Karpas-422 (cell line): ENCODE measurements around the gene FCN2. TPM values are rescaled to one million over a fixed set of nuclear protein-coding genes. Genes with fewer than 3 reads are reported as not detected.

ENCODE experiments used
- DNase-seq: peaks from one replicate; pipeline ENCODE4 v3.0.0-alpha.2; 2015
- H2AFZ ChIP-seq: fragments of 200-600 bp; sonication (generic); 2 replicates; pipeline ENCODE4 v1.6.1; 2014; ENCODE audit warnings: antibody characterized with exemption, low read length, mixed read lengths
- H3K27ac ChIP-seq: fragments of 200-600 bp; sonication (generic); 2 replicates; pipeline ENCODE4 v1.5.1; 2014; ENCODE audit warnings: mild to moderate bottlenecking, low read length, moderate library complexity
- H3K27me3 ChIP-seq: fragments of 200-600 bp; sonication (generic); 2 replicates; pipeline ENCODE4 v1.6.1; 2014; ENCODE audit warnings: low read length, mixed read lengths
- H3K36me3 ChIP-seq: fragments of 200-600 bp; sonication (generic); 2 replicates; pipeline ENCODE4 v1.6.1; 2014; ENCODE audit warnings: low read length, mixed read lengths; ENCODE audit not compliant: insufficient read depth
- H3K4me1 ChIP-seq: fragments of 200-600 bp; sonication (generic); 2 replicates; pipeline ENCODE4 v1.6.1; 2014; ENCODE audit warnings: mild to moderate bottlenecking, low read length, mixed read lengths
- H3K4me2 ChIP-seq: fragments of 200-600 bp; sonication (generic); 2 replicates; pipeline ENCODE4 v1.6.1; 2014; ENCODE audit warnings: low read length, low read depth, mild to moderate bottlenecking; ENCODE audit not compliant: poor library complexity, severe bottlenecking
- H3K4me3 ChIP-seq: fragments of 200-600 bp; sonication (generic); 2 replicates; pipeline ENCODE4 v1.5.1; 2014; ENCODE audit warnings: mild to moderate bottlenecking, antibody characterized with exemption, low read length, mixed read lengths
- H3K79me2 ChIP-seq: fragments of 200-600 bp; sonication (generic); 2 replicates; pipeline ENCODE4 v1.6.1; 2014; ENCODE audit warnings: mild to moderate bottlenecking, low read length, mixed read lengths
- H3K9ac ChIP-seq: fragments of 200-600 bp; sonication (generic); 2 replicates; pipeline ENCODE4 v1.6.0; 2014; ENCODE audit warnings: low read length
- H3K9me2 ChIP-seq: fragments of 200-600 bp; sonication (generic), shearing (Covaris generic); replicated peaks from 2 replicates; pipeline ENCODE4 v1.6.0; 2014; ENCODE audit warnings: mild to moderate bottlenecking, low read length, moderate library complexity; ENCODE audit not compliant: insufficient read depth
- H3K9me3 ChIP-seq: fragments of 300-700, 200-600 bp; sonication (generic); 2 replicates; pipeline ENCODE4 v1.6.1; 2014; ENCODE audit warnings: low read length, mixed read lengths
- H4K20me1 ChIP-seq: fragments of 200-600 bp; sonication (generic); 2 replicates; pipeline ENCODE4 v1.6.1; 2014; ENCODE audit warnings: mild to moderate bottlenecking, antibody characterized with exemption, low read length, low read depth; ENCODE audit not compliant: insufficient read depth
- total RNA-seq: library from RNA; depleted of rRNA; stranded (reverse); fragments of >200 nt; shearing (Covaris generic); gene quantifications from 2 replicates; pipeline ENCODE4 v1.2.3, GENCODE V29; 2014; ENCODE audit warnings: low replicate concordance

FCN2 gene
- total RNA-seq, 1 experiment from 2014 or later: not detected

- no peaks in the 10 kb centered on the region for H3K36me3 ChIP-seq
- no peaks in the 10 kb centered on the region for H4K20me1 ChIP-seq
- no peak overlapping the region for H3K9ac ChIP-seq
- no peak for DNase-seq
- H3K79me2 ChIP-seq: no peaks in the 10 kb centered on the region
- no peak overlapping the region for H2AFZ ChIP-seq
- no peaks in the 10 kb centered on the region for H3K9me2 ChIP-seq
- H3K27ac ChIP-seq: no peak overlapping the region
- peaks cover 7% of the 10 kb centered on the region for H3K4me1 ChIP-seq
- H3K4me3 ChIP-seq: no peak overlapping the region
- H3K4me2 ChIP-seq: no peak overlapping the region
- no peaks in the 10 kb centered on the region for H3K9me3 ChIP-seq
- H3K27me3 ChIP-seq: no peaks in the 10 kb centered on the region
Observed at GRCh38 chr9:134869554-134870300, 10.9 kb upstream of the FCN2 start.

- no peak for DNase-seq
- H4K20me1 ChIP-seq: no peaks in the 10 kb centered on the region
- no peak overlapping the region for H3K4me3 ChIP-seq
- H3K9me3 ChIP-seq: no peaks in the 10 kb centered on the region
- H3K79me2 ChIP-seq: no peaks in the 10 kb centered on the region
- H3K27ac ChIP-seq: no peak overlapping the region
- peaks cover 7% of the 10 kb centered on the region for H3K4me1 ChIP-seq
- H3K9me2 ChIP-seq: no peaks in the 10 kb centered on the region; the same call in 1 of the 2 replicates
- no peak overlapping the region for H3K9ac ChIP-seq
- H2AFZ ChIP-seq: no peak overlapping the region
- no peaks in the 10 kb centered on the region for H3K27me3 ChIP-seq
- H3K36me3 ChIP-seq: no peaks in the 10 kb centered on the region
- H3K4me2 ChIP-seq: no peak overlapping the region
Observed at GRCh38 chr9:134870301-134870694, 10.3 kb upstream of the FCN2 start.

GRCh38 chr9:134870746-134871662 is 9.6 kb upstream of the FCN2 start:
- Histone ChIP-seq H3K79me2 (no peaks in the 10 kb centered on the region), H3K9me2 (peaks cover 4% of the 10 kb centered on the region), H3K4me1 (peaks cover 7% of the 10 kb centered on the region), H3K27ac (no peak overlapping the region), H3K9ac (no peak overlapping the region), H2AFZ (no peak overlapping the region), H3K9me3 (no peaks in the 10 kb centered on the region), H3K4me3 (no peak overlapping the region), H3K4me2 (no peak overlapping the region), H3K27me3 (no peaks in the 10 kb centered on the region), H4K20me1 (no peaks in the 10 kb centered on the region), H3K36me3 (no peaks in the 10 kb centered on the region)
- no peak for DNase-seq

GRCh38 chr9:134871697-134872340 is 8.8 kb upstream of the FCN2 start:
- H2AFZ ChIP-seq: no peak overlapping the region
- no peaks in the 10 kb centered on the region for H3K27me3 ChIP-seq
- DNase-seq: no peak
- no peaks in the 10 kb centered on the region for H3K79me2 ChIP-seq
- H3K4me2 ChIP-seq: no peak overlapping the region
- H4K20me1 ChIP-seq: no peaks in the 10 kb centered on the region
- no peak overlapping the region for H3K9ac ChIP-seq
- no peaks in the 10 kb centered on the region for H3K9me3 ChIP-seq
- no peak overlapping the region for H3K27ac ChIP-seq
- H3K36me3 ChIP-seq: no peaks in the 10 kb centered on the region
- H3K4me1 ChIP-seq: peaks cover 7% of the 10 kb centered on the region
- H3K9me2 ChIP-seq: peaks cover 4% of the 10 kb centered on the region
- H3K4me3 ChIP-seq: no peak overlapping the region

- Histone ChIP-seq H3K79me2 (no peaks in the 10 kb centered on the region), H3K4me2 (no peak overlapping the region), H3K4me1 (peaks cover 7% of the 10 kb centered on the region), H3K9me2 (peaks cover 4% of the 10 kb centered on the region), H2AFZ (no peak overlapping the region), H3K9ac (no peak overlapping the region), H3K27me3 (no peaks in the 10 kb centered on the region), H4K20me1 (no peaks in the 10 kb centered on the region), H3K9me3 (no peaks in the 10 kb centered on the region), H3K27ac (no peak overlapping the region), H3K36me3 (no peaks in the 10 kb centered on the region), H3K4me3 (no peak overlapping the region)
- no peak for DNase-seq
Observed at GRCh38 chr9:134872482-134873231, 8.0 kb upstream of the FCN2 start.

GRCh38 chr9:134875371-134875770 is 5.2 kb upstream of the FCN2 start:
- Histone ChIP-seq H3K9ac (no peak overlapping the region), H3K27ac (no peak overlapping the region), H2AFZ (no peak overlapping the region; the same call in 1 of the 2 replicates), H3K4me1 (no peaks in the 10 kb centered on the region), H4K20me1 (no peaks in the 10 kb centered on the region), H3K4me3 (no peak overlapping the region), H3K79me2 (no peaks in the 10 kb centered on the region), H3K36me3 (no peaks in the 10 kb centered on the region), H3K9me3 (no peaks in the 10 kb centered on the region), H3K9me2 (peaks cover 4% of the 10 kb centered on the region), H3K27me3 (no peaks in the 10 kb centered on the region), H3K4me2 (no peak overlapping the region)
- no peak for DNase-seq

GRCh38 chr9:134877541-134877940 is 3.1 kb upstream of the FCN2 start:
- no peak overlapping the region for H3K27ac ChIP-seq
- peaks cover 4% of the 10 kb centered on the region for H3K9me2 ChIP-seq

More at GRCh38 chr9:134877541-134877940, 3.1 kb upstream of the FCN2 start:
- H3K36me3 ChIP-seq: no peaks in the 10 kb centered on the region
- no peak overlapping the region for H3K4me3 ChIP-seq
- H3K4me1 ChIP-seq: no peaks in the 10 kb centered on the region
- no peak overlapping the region for H2AFZ ChIP-seq
- no peak overlapping the region for H3K4me2 ChIP-seq
- no peaks in the 10 kb centered on the region for H3K27me3 ChIP-seq
- no peaks in the 10 kb centered on the region for H4K20me1 ChIP-seq
- H3K9ac ChIP-seq: no peak overlapping the region
- no peaks in the 10 kb centered on the region for H3K79me2 ChIP-seq
- no peaks in the 10 kb centered on the region for H3K9me3 ChIP-seq
- no peak for DNase-seq
